Measurements from ENCODE around the gene TTC19. TPM values are rescaled to one million over a fixed set of nuclear protein-coding genes. Genes with fewer than 3 reads are reported as not detected.

TTC19 gene
- total and polyA plus RNA-seq, 4 donors = 16.1 to 29.8 (median 24.6) TPM

DNA sequence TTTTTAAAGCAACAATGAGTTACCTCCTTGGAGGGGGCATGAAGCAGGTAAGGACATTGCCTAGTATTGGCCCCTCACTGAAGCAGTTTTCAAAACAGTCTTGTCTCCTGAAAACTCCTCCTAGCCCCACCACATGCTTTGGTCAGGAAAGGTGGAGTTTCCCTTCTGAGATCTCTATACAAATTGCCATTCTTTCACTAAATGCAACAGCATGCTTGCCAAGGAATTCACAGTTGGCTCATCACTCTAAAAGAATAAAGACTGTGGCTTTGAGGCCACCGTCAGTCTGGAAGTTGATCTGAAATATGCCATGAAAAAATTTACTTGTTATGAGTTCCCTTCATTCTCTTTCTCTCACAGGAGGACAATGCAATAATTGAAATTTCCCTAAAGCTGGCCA is 4.2 kb downstream of the TTC19 start:
- no peaks in the 10 kb centered on the region for H3K27me3 ChIP-seq (ENCODE audit: control insufficient read depth in 4 of 4, insufficient read depth in 4 of 4, low read length in 3 of 4)
- H3K9ac ChIP-seq (ENCODE audit: low read depth in 1 of 2, low read length in 2 of 2) = no peak overlapping the region
- 86% methylated on average over 1 of the region's 1 CpG for WGBS
- no peak overlapping the region for H3K27ac ChIP-seq (ENCODE audit: low read depth in 1 of 2, low read length in 2 of 2)
- no peak for DNase-seq (ENCODE audit: low spot score)
- no peaks in the 10 kb centered on the region for H3K9me3 ChIP-seq (ENCODE audit: control insufficient read depth in 4 of 4, low read length in 3 of 4)
- H3K36me3 ChIP-seq (ENCODE audit: control insufficient read depth in 4 of 4, insufficient read depth in 3 of 4, low read depth in 1 of 4, low read length in 3 of 4) = peaks cover 7 to 70% (median 59%) of the 10 kb centered on the region in 4 donors
- peaks cover 3 to 12% (median 7%) of the 10 kb centered on the region in 4 donors for H3K4me1 ChIP-seq (ENCODE audit: control insufficient read depth in 4 of 4, insufficient read depth in 4 of 4, low read length in 3 of 4)
- TF ChIP-seq, protein P1, sequence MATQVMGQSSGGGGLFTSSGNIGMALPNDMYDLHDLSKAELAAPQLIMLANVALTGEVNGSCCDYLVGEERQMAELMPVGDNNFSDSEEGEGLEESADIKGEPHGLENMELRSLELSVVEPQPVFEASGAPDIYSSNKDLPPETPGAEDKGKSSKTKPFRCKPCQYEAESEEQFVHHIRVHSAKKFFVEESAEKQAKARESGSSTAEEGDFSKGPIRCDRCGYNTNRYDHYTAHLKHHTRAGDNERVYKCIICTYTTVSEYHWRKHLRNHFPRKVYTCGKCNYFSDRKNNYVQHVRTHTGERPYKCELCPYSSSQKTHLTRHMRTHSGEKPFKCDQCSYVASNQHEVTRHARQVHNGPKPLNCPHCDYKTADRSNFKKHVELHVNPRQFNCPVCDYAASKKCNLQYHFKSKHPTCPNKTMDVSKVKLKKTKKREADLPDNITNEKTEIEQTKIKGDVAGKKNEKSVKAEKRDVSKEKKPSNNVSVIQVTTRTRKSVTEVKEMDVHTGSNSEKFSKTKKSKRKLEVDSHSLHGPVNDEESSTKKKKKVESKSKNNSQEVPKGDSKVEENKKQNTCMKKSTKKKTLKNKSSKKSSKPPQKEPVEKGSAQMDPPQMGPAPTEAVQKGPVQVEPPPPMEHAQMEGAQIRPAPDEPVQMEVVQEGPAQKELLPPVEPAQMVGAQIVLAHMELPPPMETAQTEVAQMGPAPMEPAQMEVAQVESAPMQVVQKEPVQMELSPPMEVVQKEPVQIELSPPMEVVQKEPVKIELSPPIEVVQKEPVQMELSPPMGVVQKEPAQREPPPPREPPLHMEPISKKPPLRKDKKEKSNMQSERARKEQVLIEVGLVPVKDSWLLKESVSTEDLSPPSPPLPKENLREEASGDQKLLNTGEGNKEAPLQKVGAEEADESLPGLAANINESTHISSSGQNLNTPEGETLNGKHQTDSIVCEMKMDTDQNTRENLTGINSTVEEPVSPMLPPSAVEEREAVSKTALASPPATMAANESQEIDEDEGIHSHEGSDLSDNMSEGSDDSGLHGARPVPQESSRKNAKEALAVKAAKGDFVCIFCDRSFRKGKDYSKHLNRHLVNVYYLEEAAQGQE (IDR thresholded peaks at IDR 0.05) = no peak
- no peak for TF ChIP-seq SP1 (IDR thresholded peaks at IDR 0.05)
- no peak for TF ChIP-seq HNF4A (conservative IDR thresholded peaks at IDR 0.05)
- TF ChIP-seq, protein P2, sequence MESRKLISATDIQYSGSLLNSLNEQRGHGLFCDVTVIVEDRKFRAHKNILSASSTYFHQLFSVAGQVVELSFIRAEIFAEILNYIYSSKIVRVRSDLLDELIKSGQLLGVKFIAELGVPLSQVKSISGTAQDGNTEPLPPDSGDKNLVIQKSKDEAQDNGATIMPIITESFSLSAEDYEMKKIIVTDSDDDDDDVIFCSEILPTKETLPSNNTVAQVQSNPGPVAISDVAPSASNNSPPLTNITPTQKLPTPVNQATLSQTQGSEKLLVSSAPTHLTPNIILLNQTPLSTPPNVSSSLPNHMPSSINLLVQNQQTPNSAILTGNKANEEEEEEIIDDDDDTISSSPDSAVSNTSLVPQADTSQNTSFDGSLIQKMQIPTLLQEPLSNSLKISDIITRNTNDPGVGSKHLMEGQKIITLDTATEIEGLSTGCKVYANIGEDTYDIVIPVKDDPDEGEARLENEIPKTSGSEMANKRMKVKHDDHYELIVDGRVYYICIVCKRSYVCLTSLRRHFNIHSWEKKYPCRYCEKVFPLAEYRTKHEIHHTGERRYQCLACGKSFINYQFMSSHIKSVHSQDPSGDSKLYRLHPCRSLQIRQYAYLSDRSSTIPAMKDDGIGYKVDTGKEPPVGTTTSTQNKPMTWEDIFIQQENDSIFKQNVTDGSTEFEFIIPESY (IDR thresholded peaks at IDR 0.05) = no peak
- TF ChIP-seq, protein P3, sequence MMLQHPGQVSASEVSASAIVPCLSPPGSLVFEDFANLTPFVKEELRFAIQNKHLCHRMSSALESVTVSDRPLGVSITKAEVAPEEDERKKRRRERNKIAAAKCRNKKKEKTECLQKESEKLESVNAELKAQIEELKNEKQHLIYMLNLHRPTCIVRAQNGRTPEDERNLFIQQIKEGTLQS (IDR thresholded peaks at IDR 0.05) = no peak
- no peak for TF ChIP-seq YY1 (IDR thresholded peaks at IDR 0.05)
- no peak overlapping the region for H3K4me3 ChIP-seq (ENCODE audit: low read depth in 1 of 3, low read length in 3 of 3)

DNA sequence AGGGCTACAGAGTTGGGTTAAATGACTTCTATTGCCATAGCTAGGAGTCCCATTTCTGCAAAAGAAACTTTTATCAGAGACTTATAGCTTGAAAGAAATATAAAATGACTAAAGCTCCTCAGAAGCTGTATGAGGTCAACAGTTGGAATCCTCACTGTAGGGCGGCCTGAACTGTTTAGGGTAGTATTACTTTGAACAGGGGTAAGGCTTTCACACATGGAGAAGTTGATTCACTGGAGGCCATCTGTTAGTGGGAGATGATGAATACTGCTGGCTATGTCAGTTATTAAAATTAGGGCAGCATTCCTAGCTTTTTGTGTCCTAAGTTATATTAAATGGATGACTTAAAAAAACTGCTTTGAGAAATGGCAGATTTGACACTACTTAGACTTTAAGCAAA is 6.0 kb downstream of the TTC19 start:
- Histone ChIP-seq H3K27ac (ENCODE audit: low read depth in 1 of 2, low read length in 2 of 2) (no peak overlapping the region), H3K9ac (ENCODE audit: low read depth in 1 of 2, low read length in 2 of 2) (no peak overlapping the region), H3K4me3 (ENCODE audit: low read depth in 1 of 3, low read length in 3 of 3) (no peak overlapping the region), H3K27me3 (ENCODE audit: control insufficient read depth in 4 of 4, insufficient read depth in 4 of 4, low read length in 3 of 4) (no peaks in the 10 kb centered on the region), H3K36me3 (ENCODE audit: control insufficient read depth in 4 of 4, insufficient read depth in 3 of 4, low read depth in 1 of 4, low read length in 3 of 4) (peaks cover 7 to 73% (median 62%) of the 10 kb centered on the region in 4 donors), H3K9me3 (ENCODE audit: control insufficient read depth in 4 of 4, low read length in 3 of 4) (no peaks in the 10 kb centered on the region), H3K4me1 (ENCODE audit: control insufficient read depth in 4 of 4, insufficient read depth in 4 of 4, low read length in 3 of 4) (peaks cover 3 to 7% (median 6%) of the 10 kb centered on the region in 4 donors)
- TF ChIP-seq HNF4A (conservative IDR thresholded peaks at IDR 0.05) (no peak), TAF1 (conservative IDR thresholded peaks at IDR 0.05) (no peak), FOXA2 (IDR thresholded peaks at IDR 0.05) (no peak), NR2F2 (IDR thresholded peaks at IDR 0.05) (no peak), GABPA (IDR thresholded peaks at IDR 0.05 in 1 of 2, conservative IDR thresholded peaks at IDR 0.05 in 1 of 2) (no peak), FOXA1 (IDR thresholded peaks at IDR 0.05) (no peak), SP1 (IDR thresholded peaks at IDR 0.05) (no peak), EGR1 (IDR thresholded peaks at IDR 0.05; ENCODE audit: low read depth in 2 of 2) (no peak), RAD21 (IDR thresholded peaks at IDR 0.05) (no peak), JUND (IDR thresholded peaks at IDR 0.05) (no peak), RXRA (IDR thresholded peaks at IDR 0.05) (no peak), YY1 (IDR thresholded peaks at IDR 0.05) (no peak)
- TF ChIP-seq, protein P4, sequence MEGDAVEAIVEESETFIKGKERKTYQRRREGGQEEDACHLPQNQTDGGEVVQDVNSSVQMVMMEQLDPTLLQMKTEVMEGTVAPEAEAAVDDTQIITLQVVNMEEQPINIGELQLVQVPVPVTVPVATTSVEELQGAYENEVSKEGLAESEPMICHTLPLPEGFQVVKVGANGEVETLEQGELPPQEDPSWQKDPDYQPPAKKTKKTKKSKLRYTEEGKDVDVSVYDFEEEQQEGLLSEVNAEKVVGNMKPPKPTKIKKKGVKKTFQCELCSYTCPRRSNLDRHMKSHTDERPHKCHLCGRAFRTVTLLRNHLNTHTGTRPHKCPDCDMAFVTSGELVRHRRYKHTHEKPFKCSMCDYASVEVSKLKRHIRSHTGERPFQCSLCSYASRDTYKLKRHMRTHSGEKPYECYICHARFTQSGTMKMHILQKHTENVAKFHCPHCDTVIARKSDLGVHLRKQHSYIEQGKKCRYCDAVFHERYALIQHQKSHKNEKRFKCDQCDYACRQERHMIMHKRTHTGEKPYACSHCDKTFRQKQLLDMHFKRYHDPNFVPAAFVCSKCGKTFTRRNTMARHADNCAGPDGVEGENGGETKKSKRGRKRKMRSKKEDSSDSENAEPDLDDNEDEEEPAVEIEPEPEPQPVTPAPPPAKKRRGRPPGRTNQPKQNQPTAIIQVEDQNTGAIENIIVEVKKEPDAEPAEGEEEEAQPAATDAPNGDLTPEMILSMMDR (IDR thresholded peaks at IDR 0.05; ENCODE audit: low read depth, low read length, missing input control) = no peak
- TF ChIP-seq, protein P2 (IDR thresholded peaks at IDR 0.05) = no peak
- TF ChIP-seq, protein P1 (IDR thresholded peaks at IDR 0.05) = no peak
- TF ChIP-seq, protein P5, sequence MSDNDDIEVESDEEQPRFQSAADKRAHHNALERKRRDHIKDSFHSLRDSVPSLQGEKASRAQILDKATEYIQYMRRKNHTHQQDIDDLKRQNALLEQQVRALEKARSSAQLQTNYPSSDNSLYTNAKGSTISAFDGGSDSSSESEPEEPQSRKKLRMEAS (IDR thresholded peaks at IDR 0.05) = no peak
- TF ChIP-seq, protein P3 (IDR thresholded peaks at IDR 0.05) = no peak
- DNase-seq (ENCODE audit: low spot score) = no peak
- 100% methylated on average over 1 of the region's 1 CpG for WGBS

Data from liver (tissue), 9 donors.